WTC11 (cell line): ENCODE data around the gene MAST1. TPM values are rescaled to one million over a fixed set of nuclear protein-coding genes. Genes with fewer than 3 reads are reported as not detected.

ENCODE experiments used
- ATF2 ChIP-seq: sonication (generic); formaldehyde crosslinking; IDR thresholded peaks from 2 replicates; pipeline ENCODE4 v1.8.1; 2022; ENCODE audit warnings: low read depth, missing genetic modification reagents, borderline replicate concordance
- CREM ChIP-seq: sonication (generic); formaldehyde crosslinking; IDR thresholded peaks from 2 replicates; pipeline ENCODE4 v1.8.1; 2022; ENCODE audit warnings: mild to moderate bottlenecking, missing genetic modification reagents, moderate library complexity
- E2F4 ChIP-seq: sonication (generic); formaldehyde crosslinking; IDR thresholded peaks from 2 replicates; pipeline ENCODE4 v1.8.1; 2022; ENCODE audit warnings: low read depth, mild to moderate bottlenecking, moderate library complexity, missing genetic modification reagents, borderline replicate concordance
- ELF4 ChIP-seq: sonication (generic); formaldehyde crosslinking; IDR thresholded peaks from 2 replicates; pipeline ENCODE4 v1.8.1; 2022; ENCODE audit warnings: low read depth, mild to moderate bottlenecking, moderate library complexity, missing genetic modification reagents
- ERG ChIP-seq: fragments of 250-450 bp; sonication (Bioruptor Pico); IDR thresholded peaks from 2 replicates; pipeline ENCODE4 v1.8.0; 2021; ENCODE audit warnings: mild to moderate bottlenecking
- ESRRA ChIP-seq: sonication (generic); formaldehyde crosslinking; IDR thresholded peaks from 2 replicates; pipeline ENCODE4 v1.8.1; 2022; ENCODE audit warnings: mild to moderate bottlenecking, missing genetic modification reagents, borderline replicate concordance
- FOXP1 ChIP-seq: sonication (generic); formaldehyde crosslinking; IDR thresholded peaks from 2 replicates; pipeline ENCODE4 v1.8.0; 2022; ENCODE audit warnings: missing genetic modification reagents, mild to moderate bottlenecking, moderate library complexity, borderline replicate concordance
- HMGXB4 ChIP-seq: sonication (generic); formaldehyde crosslinking; IDR thresholded peaks from 2 replicates; pipeline ENCODE4 v1.8.1; 2023; ENCODE audit warnings: mild to moderate bottlenecking, moderate library complexity, missing genetic modification reagents
- JUN ChIP-seq: sonication (generic); formaldehyde crosslinking; IDR thresholded peaks from 2 replicates; pipeline ENCODE4 v1.8.0; 2023; ENCODE audit warnings: mild to moderate bottlenecking, missing genetic modification reagents
- MAX ChIP-seq: sonication (generic); formaldehyde crosslinking; IDR thresholded peaks from 2 replicates; pipeline ENCODE4 v1.8.0; 2022; ENCODE audit warnings: mild to moderate bottlenecking, missing genetic modification reagents
- MYBL2 ChIP-seq: sonication (generic); formaldehyde crosslinking; IDR thresholded peaks from 2 replicates; pipeline ENCODE4 v1.8.1; 2023; ENCODE audit warnings: mild to moderate bottlenecking, moderate library complexity, missing genetic modification reagents
- OVOL2 ChIP-seq: fragments of 250-450 bp; sonication (Bioruptor Pico); IDR thresholded peaks from 2 replicates; pipeline ENCODE4 v1.9.0; 2021; ENCODE audit warnings: mild to moderate bottlenecking, borderline replicate concordance
- PRRX2 ChIP-seq: fragments of 250-450 bp; sonication (Bioruptor Pico); IDR thresholded peaks from 2 replicates; pipeline ENCODE4 v1.8.0; 2021; ENCODE audit warnings: mild to moderate bottlenecking
- SMAD3 ChIP-seq: sonication (generic); formaldehyde crosslinking; IDR thresholded peaks from 2 replicates; pipeline ENCODE4 v1.8.0; 2022; ENCODE audit warnings: missing genetic modification reagents, mild to moderate bottlenecking, borderline replicate concordance
- SMAD4 ChIP-seq: sonication (generic); formaldehyde crosslinking; IDR thresholded peaks from 2 replicates; pipeline ENCODE4 v1.8.0; 2022; ENCODE audit warnings: mild to moderate bottlenecking, missing genetic modification reagents
- TEAD4 ChIP-seq: sonication (generic); formaldehyde crosslinking; IDR thresholded peaks from 2 replicates; pipeline ENCODE4 v1.8.0; 2022; ENCODE audit warnings: mild to moderate bottlenecking, missing genetic modification reagents
- USF1 ChIP-seq: sonication (generic); formaldehyde crosslinking; IDR thresholded peaks from 2 replicates; pipeline ENCODE4 v1.8.0; 2022; ENCODE audit warnings: mild to moderate bottlenecking, missing genetic modification reagents
- ZBTB21 ChIP-seq: sonication (generic); formaldehyde crosslinking; IDR thresholded peaks from 2 replicates; pipeline ENCODE4 v1.8.1; 2023; ENCODE audit warnings: mild to moderate bottlenecking, missing genetic modification reagents, borderline replicate concordance
- ZNF232 ChIP-seq: sonication (generic); formaldehyde crosslinking; IDR thresholded peaks from 2 replicates; pipeline ENCODE4 v1.8.0; 2022; ENCODE audit warnings: mild to moderate bottlenecking, missing genetic modification reagents
- ZNF317 ChIP-seq: sonication (generic); formaldehyde crosslinking; IDR thresholded peaks from 2 replicates; pipeline ENCODE4 v1.8.1; 2023; ENCODE audit warnings: low read depth, mild to moderate bottlenecking, moderate library complexity, missing genetic modification reagents, borderline replicate concordance
- ZNF512 ChIP-seq: sonication (generic); formaldehyde crosslinking; IDR thresholded peaks from 2 replicates; pipeline ENCODE4 v1.8.1; 2022; ENCODE audit warnings: missing genetic modification reagents, borderline replicate concordance
- ZNF671 ChIP-seq: fragments of 250-450 bp; sonication (Bioruptor Pico); IDR thresholded peaks from 2 replicates; pipeline ENCODE4 v1.8.0; 2021; ENCODE audit warnings: mild to moderate bottlenecking
- total RNA-seq: library from RNA; stranded (reverse); gene quantifications from 3 replicates; pipeline ENCODE4 v1.2.3, GENCODE V29; 2021

MAST1 gene
- total RNA-seq, 1 experiment from 2014 or later: 24.3 TPM

GRCh38 chr19:12885749-12886650, 47.7 kb downstream of the MAST1 start (continued):
- TF ChIP-seq HMGXB4: peak; percentile 50; the same call in 1 of the 2 replicates
- TF ChIP-seq JUN: no peak
- TF ChIP-seq CREM: 0 out of 2 replicates have a peak, but pooled peaks have one; percentile 3
- no peak for TF ChIP-seq SMAD4 (CRISPR knock-in tag)
- no peak for TF ChIP-seq SMAD3
- TF ChIP-seq ZNF512 (CRISPR knock-in tag): no peak
- no peak for TF ChIP-seq ERG
- no peak for TF ChIP-seq ELF4 (CRISPR knock-in tag)
- TF ChIP-seq ZBTB21: no peak
- TF ChIP-seq OVOL2 (CRISPR knock-in tag): no peak
- no peak for TF ChIP-seq MAX (CRISPR knock-in tag)
- no peak for TF ChIP-seq ZNF317 (CRISPR knock-in tag)
- no peak for TF ChIP-seq MYBL2 (CRISPR knock-in tag)
- no peak for TF ChIP-seq ATF2 (CRISPR knock-in tag)
- TF ChIP-seq TEAD4 (CRISPR knock-in tag): 0 out of 2 replicates have a peak, but pooled peaks have one; percentile 21
- TF ChIP-seq PRRX2 (CRISPR knock-in tag): no peak
- 0 out of 2 replicates have a peak, but pooled peaks have one; percentile 23 for TF ChIP-seq E2F4
- TF ChIP-seq FOXP1: no peak
- no peak for TF ChIP-seq ESRRA (CRISPR knock-in tag)
- no peak for TF ChIP-seq ZNF232
- no peak for TF ChIP-seq ZNF671
- TF ChIP-seq USF1 (CRISPR knock-in tag): no peak
